ENCODE results near the gene SCUBE3.
A peak's percentile ranks its signal among the peaks of the same experiment; 100 is the strongest.

The SCUBE3 gene

GRCh38 chr6:35242906-35243305 lies 29.1 kb downstream of the SCUBE3 start:
- no peak for DNase-seq

GRCh38 chr6:35243386-35243958 lies 29.7 kb downstream of the SCUBE3 start:
- DNase-seq: no peak

GRCh38 chr6:35244551-35244950 lies 30.8 kb downstream of the SCUBE3 start:
- no peak for DNase-seq

- no peak for DNase-seq
Observed at GRCh38 chr6:35247642-35248231, 34.0 kb downstream of the SCUBE3 start.

- no peak for DNase-seq
Observed at GRCh38 chr6:35248300-35248699, 34.5 kb downstream of the SCUBE3 start.

GRCh38 chr6:35248965-35249364 lies 35.2 kb downstream of the SCUBE3 start:
- DNase-seq: no peak

GRCh38 chr6:35251949-35252348 lies 38.2 kb downstream of the SCUBE3 start:
- no peak for DNase-seq

GRCh38 chr6:35253249-35253648 lies 39.5 kb downstream of the SCUBE3 start:
- no peak for DNase-seq

GRCh38 chr6:35258336-35258735 lies 44.6 kb downstream of the SCUBE3 start:
- no peak for DNase-seq

- peak; percentile 68 for DNase-seq
Observed at GRCh38 chr6:35258858-35259193, 45.1 kb downstream of the SCUBE3 start.

- DNase-seq: peak; percentile 98
Observed at GRCh38 chr6:35259194-35259947, 45.6 kb downstream of the SCUBE3 start, which contains the start of gene ZNF76. Gene ZNF76 (plus strand): TSS chr6:35259735. CDS start chr6:35281152, 21,417 bp downstream.

GRCh38 chr6:35259948-35260590 lies 46.3 kb downstream of the SCUBE3 start:
- DNase-seq: peak; percentile 75

GRCh38 chr6:35260591-35261570 lies 47.1 kb downstream of the SCUBE3 start:
- DNase-seq: no peak

GRCh38 chr6:35262596-35262995 lies 48.8 kb downstream of the SCUBE3 start:
- DNase-seq: no peak

GRCh38 chr6:35264550-35265274 lies 51.0 kb downstream of the SCUBE3 start:
- no peak for DNase-seq

- DNase-seq: no peak
Observed at GRCh38 chr6:35265523-35265922, 51.8 kb downstream of the SCUBE3 start.

GRCh38 chr6:35267446-35267845 lies 53.7 kb downstream of the SCUBE3 start:
- DNase-seq: no peak

- DNase-seq: no peak
Observed at GRCh38 chr6:35267897-35268296, 54.1 kb downstream of the SCUBE3 start.

GRCh38 chr6:35272005-35272404 lies 58.2 kb downstream of the SCUBE3 start:
- no peak for DNase-seq

GRCh38 chr6:35273822-35274559 lies 60.2 kb downstream of the SCUBE3 start:
- no peak for DNase-seq

- DNase-seq: peak; percentile 73
Observed at GRCh38 chr6:35275744-35276260, 62.0 kb downstream of the SCUBE3 start.

Data from femur (tissue), 1 donor.